Measurements from ENCODE around the gene CEP63. TPM values are rescaled to one million over a fixed set of nuclear protein-coding genes. Genes with fewer than 3 reads are reported as not detected.

The CEP63 gene
- total and polyA plus RNA-seq, 2 of the 8 experiments (the other 6 are each of a cell fraction or from before 2014, with no cell fraction given): 5.3 to 18.2 TPM

GRCh38 chr3:134464064-134464688, 21.7 kb upstream of the CEP63 start (continued):
- TF ChIP-seq BCL11A (IDR thresholded peaks at IDR 0.05; ENCODE audit: low read depth in 2 of 2, low read length in 2 of 2): peak in 1 of 2 experiments; percentile 32
- no peak for TF ChIP-seq RXRA (IDR thresholded peaks at IDR 0.05; ENCODE audit: insufficient read depth, low read depth, low read length)
- no peak for TF ChIP-seq HDAC6 (IDR thresholded peaks at IDR 0.05; ENCODE audit: low read depth, low read length)
- TF ChIP-seq TCF12 (IDR thresholded peaks at IDR 0.05; ENCODE audit: low read depth, low read length): 0 out of 2 replicates have a peak, but pooled peaks have one; percentile 59

Data from H1 (cell line).